ENCODE measurements around the gene RCAN1. TPM values are rescaled to one million over a fixed set of nuclear protein-coding genes. Genes with fewer than 3 reads are reported as not detected.

Gene RCAN1
- total RNA-seq, 1 donor from 2014 or later, result 9.1 TPM

GRCh38 chr21:34623516-34623915 lies 8.6 kb upstream of the RCAN1 start:
- no peaks in the 10 kb centered on the region for H3K9me3 Mint-ChIP-seq (ENCODE audit: unreplicated experiment)
- no peaks in the 10 kb centered on the region for H3K36me3 Mint-ChIP-seq (ENCODE audit: low read depth, unreplicated experiment)
- H3K27ac Mint-ChIP-seq (ENCODE audit: unreplicated experiment), result no peak overlapping the region
- H3K4me3 Mint-ChIP-seq (ENCODE audit: unreplicated experiment), result no peak overlapping the region
- H3K27me3 Mint-ChIP-seq (ENCODE audit: unreplicated experiment), result peaks cover 2% of the 10 kb centered on the region
- no peaks in the 10 kb centered on the region for H3K4me1 Mint-ChIP-seq (ENCODE audit: unreplicated experiment)
- no peak for TF ChIP-seq CTCF (IDR thresholded peaks at IDR 0.05; ENCODE audit: unreplicated experiment)
- DNase-seq (ENCODE audit: low spot score), result no peak

- H3K36me3 Mint-ChIP-seq (ENCODE audit: low read depth, unreplicated experiment), result no peaks in the 10 kb centered on the region
- no peaks in the 10 kb centered on the region for H3K9me3 Mint-ChIP-seq (ENCODE audit: unreplicated experiment)
- peaks cover 4% of the 10 kb centered on the region for H3K27me3 Mint-ChIP-seq (ENCODE audit: unreplicated experiment)
- H3K27ac Mint-ChIP-seq (ENCODE audit: unreplicated experiment), result no peak overlapping the region
- no peak for TF ChIP-seq CTCF (IDR thresholded peaks at IDR 0.05; ENCODE audit: unreplicated experiment)
- H3K4me3 Mint-ChIP-seq (ENCODE audit: unreplicated experiment), result no peak overlapping the region
- DNase-seq (ENCODE audit: low spot score), result no peak
- H3K4me1 Mint-ChIP-seq (ENCODE audit: unreplicated experiment), result no peaks in the 10 kb centered on the region
These were observed 6.8 kb upstream of the RCAN1 start for GRCh38 chr21:34621434-34622350.

GRCh38 chr21:34619841-34620665 lies 5.1 kb upstream of the RCAN1 start:
- no peak overlapping the region for H3K4me3 Mint-ChIP-seq (ENCODE audit: unreplicated experiment)
- H3K27ac Mint-ChIP-seq (ENCODE audit: unreplicated experiment), result no peak overlapping the region
- H3K36me3 Mint-ChIP-seq (ENCODE audit: low read depth, unreplicated experiment), result no peaks in the 10 kb centered on the region
- no peak for DNase-seq (ENCODE audit: low spot score)
- H3K9me3 Mint-ChIP-seq (ENCODE audit: unreplicated experiment), result no peaks in the 10 kb centered on the region
- no peak for TF ChIP-seq CTCF (IDR thresholded peaks at IDR 0.05; ENCODE audit: unreplicated experiment)
- H3K27me3 Mint-ChIP-seq (ENCODE audit: unreplicated experiment), result peaks cover 4% of the 10 kb centered on the region
- peaks cover 4% of the 10 kb centered on the region for H3K4me1 Mint-ChIP-seq (ENCODE audit: unreplicated experiment)

GRCh38 chr21:34618941-34619340 lies 4.0 kb upstream of the RCAN1 start:
- no peak for TF ChIP-seq CTCF (IDR thresholded peaks at IDR 0.05; ENCODE audit: unreplicated experiment)
- Mint-ChIP-seq H3K27me3 (ENCODE audit: unreplicated experiment) (peaks cover 7% of the 10 kb centered on the region), H3K36me3 (ENCODE audit: low read depth, unreplicated experiment) (no peaks in the 10 kb centered on the region), H3K4me1 (ENCODE audit: unreplicated experiment) (peaks cover 4% of the 10 kb centered on the region), H3K4me3 (ENCODE audit: unreplicated experiment) (no peak overlapping the region), H3K9me3 (ENCODE audit: unreplicated experiment) (no peaks in the 10 kb centered on the region), H3K27ac (ENCODE audit: unreplicated experiment) (no peak overlapping the region)
- no peak for DNase-seq (ENCODE audit: low spot score)
